K562 (cell line): ENCODE results near the gene ADIPOR1. TPM values are rescaled to one million over a fixed set of nuclear protein-coding genes. Genes with fewer than 3 reads are reported as not detected.
A peak's percentile ranks its signal among the peaks of the same experiment; 100 is the strongest.

ENCODE experiments used
- ATF7 ChIP-seq: fragments of 450-650 bp; IDR thresholded peaks from 2 replicates; pipeline ENCODE4 v1.7.1; 2014; ENCODE audit warnings: mild to moderate bottlenecking, moderate library complexity
- CBX2 ChIP-seq: fragments of 200-600 bp; sonication (generic); IDR thresholded peaks from one replicate; pipeline ENCODE4 v1.6.1; 2012; ENCODE audit warnings: mild to moderate bottlenecking, low read length, inconsistent platforms; ENCODE audit not compliant: insufficient read depth, poor library complexity, severe bottlenecking
- CEBPZ ChIP-seq: fragments of 150-350 bp; IDR thresholded peaks from 2 replicates; pipeline ENCODE4 v1.6.1; 2014; ENCODE audit warnings: low read depth, mild to moderate bottlenecking, low read length, borderline replicate concordance
- CTCF ChIP-seq, 3 experiments: IDR thresholded peaks in 2 of 3; conservative IDR thresholded peaks in 1 of 3; 2 replicates each; pipeline ENCODE4 v1.5.1; 2011 to 2012; ENCODE audit warnings: low read length in 3 of 3, mild to moderate bottlenecking in 3 of 3, control low read depth in 2 of 3, improper control_type of control experiment in 1 of 3, inconsistent platforms in 1 of 3, low read depth in 1 of 3, mixed read lengths in 1 of 3, moderate library complexity in 1 of 3; ENCODE audit not compliant: insufficient read depth in 2 of 3
- DDX20 ChIP-seq: fragments of 450-650 bp; IDR thresholded peaks from 2 replicates; pipeline ENCODE4 v1.6.1; 2016; ENCODE audit warnings: missing genetic modification characterization, low read depth, mild to moderate bottlenecking, missing compliant biosample characterization, moderate library complexity
- EP300 ChIP-seq: IDR thresholded peaks from 2 replicates; pipeline ENCODE4 v1.6.1; 2012; ENCODE audit warnings: low read length, improper control_type of control experiment
- GABPA ChIP-seq: fragments of 200-800 bp; sonication (Bioruptor generic); conservative IDR thresholded peaks from 2 replicates; pipeline ENCODE4 v1.6.1; 2016; ENCODE audit warnings: low read depth, missing genetic modification characterization, missing compliant biosample characterization
- HLTF ChIP-seq: fragments of 450-650 bp; IDR thresholded peaks from 2 replicates; pipeline ENCODE4 v1.6.1; 2016
- IRF2 ChIP-seq: sonication (generic); formaldehyde crosslinking; IDR thresholded peaks from 2 replicates; pipeline ENCODE4 v1.8.1; 2022; ENCODE audit warnings: mild to moderate bottlenecking, missing genetic modification reagents
- MAFK ChIP-seq: IDR thresholded peaks from 2 replicates; pipeline ENCODE4 v1.6.1; 2011; ENCODE audit warnings: low read length, improper control_type of control experiment
- TAF15 ChIP-seq: fragments of 200-400 bp; formaldehyde crosslinking; IDR thresholded peaks from 2 replicates; pipeline ENCODE4 v1.6.1; 2017; ENCODE audit warnings: mild to moderate bottlenecking, low read depth, low read length, moderate library complexity
- USF2 ChIP-seq: sonication (generic); formaldehyde crosslinking; IDR thresholded peaks from 2 replicates; pipeline ENCODE4 v1.5.0; 2020; ENCODE audit warnings: missing genetic modification reagents
- YY1 ChIP-seq, 3 experiments: IDR thresholded peaks; 2 replicates each; pipeline ENCODE4 v1.6.1; 2011; ENCODE audit warnings: low read length in 2 of 3, mild to moderate bottlenecking in 2 of 3, moderate library complexity in 2 of 3, borderline replicate concordance in 1 of 3, control low read depth in 1 of 3, low read depth in 1 of 3; ENCODE audit not compliant: insufficient read depth in 3 of 3, insufficient replicate concordance in 2 of 3, control insufficient read depth in 1 of 3, insufficient read length in 1 of 3; ENCODE audit errors: extremely low read depth in 1 of 3
- ZFX ChIP-seq: sonication (generic); formaldehyde crosslinking; IDR thresholded peaks from 2 replicates; pipeline ENCODE4 v1.8.0; 2022; ENCODE audit warnings: mild to moderate bottlenecking, missing genetic modification reagents, moderate library complexity
- ZKSCAN3 ChIP-seq: fragments of 250-450 bp; sonication (Bioruptor Pico); IDR thresholded peaks from 2 replicates; pipeline ENCODE4 v1.4.0; 2020
- ZNF239 ChIP-seq: fragments of 250-450 bp; sonication (Bioruptor Pico); IDR thresholded peaks from 2 replicates; pipeline ENCODE4 v1.4.0; 2020; ENCODE audit warnings: mild to moderate bottlenecking
- ZNF395 ChIP-seq: fragments of 200-800 bp; sonication (Bioruptor generic); IDR thresholded peaks from 2 replicates; pipeline ENCODE4 v1.6.1; 2017; ENCODE audit warnings: missing genetic modification characterization, missing compliant biosample characterization
- ZNF551 ChIP-seq: fragments of 250-450 bp; sonication (Bioruptor Pico); IDR thresholded peaks from 2 replicates; pipeline ENCODE4 v1.5.0; 2021; ENCODE audit warnings: mild to moderate bottlenecking, moderate library complexity
- polyA plus RNA-seq, 8 experiments: library from polyadenylated mRNA; depleted of rRNA in 4 of 8; stranded (reverse) in 5 of 8; unstranded in 3 of 8; fragments of >200 nt; fragmentation: Nextera tagmentation in 2 of 8; fragmentation: Illumina TruSeq in 1 of 8; extraction: Ambion mirVana in 2 of 8; extraction: Trizol in 1 of 8; gene quantifications; 2 replicates each; pipeline versions ENCODE4 v1.2.1 to v1.2.3, GENCODE V29; 2011 to 2014; ENCODE audit warnings: inconsistent platforms in 1 of 8, missing spikeins in 1 of 8
- total RNA-seq, 7 experiments: library from RNA; depleted of rRNA in 6 of 7; stranded (reverse); fragments of >200 nt in 6 of 7; fragmentation: Illumina TruSeq in 2 of 7; extraction: Trizol in 2 of 7; gene quantifications; 2 replicates each; pipeline versions ENCODE4 v1.2.1 to v1.2.3, GENCODE V29; 2011 to 2021; ENCODE audit warnings: low replicate concordance in 1 of 7

The ADIPOR1 gene
- total and polyA plus RNA-seq, 9 of the 15 experiments (the other 6 are each of a cell fraction or from before 2014, with no cell fraction given), result 29.0 to 217 (median 100) TPM

- TF ChIP-seq IRF2 (CRISPR knock-in tag), result peak; percentile 77; the same call in 1 of the 2 replicates
- TF ChIP-seq CTCF (IDR thresholded peaks at IDR 0.05 in 2 of 3, conservative IDR thresholded peaks at IDR 0.05 in 1 of 3; ENCODE audit: insufficient read depth in 2 of 3, low read depth in 1 of 3, low read length in 3 of 3), result peak in 2 of 3 experiments; percentile 3 to 21; a peak in 1 of 6 replicates
- peak; percentile 93 for TF ChIP-seq ZFX
- TF ChIP-seq HLTF, result no peak
- no peak for TF ChIP-seq CBX2
- TF ChIP-seq YY1 (IDR thresholded peaks at IDR 0.05; ENCODE audit: borderline replicate concordance in 1 of 3, control insufficient read depth in 1 of 3, extremely low read depth in 1 of 3, insufficient read depth in 3 of 3, insufficient read length in 1 of 3, insufficient replicate concordance in 2 of 3, low read depth in 1 of 3, low read length in 2 of 3), result peak in 2 of 3 experiments; percentile 57 to 70
- peak; percentile 94 for TF ChIP-seq GABPA (tag)
- TF ChIP-seq USF2 (CRISPR knock-in tag), result no peak
- TF ChIP-seq CEBPZ, result no peak
- no peak for TF ChIP-seq TAF15
- no peak for TF ChIP-seq ZKSCAN3 (CRISPR knock-in tag)
- TF ChIP-seq ZNF395 (CRISPR knock-in tag), result peak; percentile 69; the same call in 1 of the 2 replicates
- no peak for TF ChIP-seq EP300
- TF ChIP-seq ZNF551 (CRISPR knock-in tag), result no peak
- TF ChIP-seq DDX20 (tag), result no peak
- TF ChIP-seq ZNF239 (CRISPR knock-in tag), result no peak
- peak; percentile 83 for TF ChIP-seq ATF7
- TF ChIP-seq MAFK, result no peak
Observed at GRCh38 chr1:202957733-202958543, at the start of gene ADIPOR1 (continued).
